ENCODE measurements around the gene ZNF521.

GRCh38 chr18:25029802-25030201 is 322.2 kb downstream of the ZNF521 start:
- TF ChIP-seq CTCF (IDR thresholded peaks at IDR 0.05; ENCODE audit: insufficient read depth, low read length, poor library complexity, severe bottlenecking) (no peak), EZH2phosphoT487 (conservative IDR thresholded peaks at IDR 0.05; ENCODE audit: low read length) (no peak)

All from SU-DHL-6 (cell line).